ENCODE measurements around the gene CPT2. TPM values are rescaled to one million over a fixed set of nuclear protein-coding genes. Genes with fewer than 3 reads are reported as not detected.
A peak's percentile ranks its signal among the peaks of the same experiment; 100 is the strongest.

The CPT2 gene
- polyA plus RNA-seq, 1 of the 3 experiments (the other 2 are of a cell fraction), result 18.6 TPM

GRCh38 chr1:53238197-53239155 lies 41.9 kb downstream of the CPT2 start, which contains the start of gene MAGOH (continued):
- TF ChIP-seq PBX3 (IDR thresholded peaks at IDR 0.05), result 0 out of 2 replicates have a peak, but pooled peaks have one; percentile 12
- TF ChIP-seq FOSL2 (IDR thresholded peaks at IDR 0.05; ENCODE audit: borderline replicate concordance, low read depth), result no peak
- TF ChIP-seq EP300 (IDR thresholded peaks at IDR 0.05; ENCODE audit: borderline replicate concordance in 1 of 2, low read depth in 1 of 2, low read length in 1 of 2), result no peak
- TF ChIP-seq, protein P1, sequence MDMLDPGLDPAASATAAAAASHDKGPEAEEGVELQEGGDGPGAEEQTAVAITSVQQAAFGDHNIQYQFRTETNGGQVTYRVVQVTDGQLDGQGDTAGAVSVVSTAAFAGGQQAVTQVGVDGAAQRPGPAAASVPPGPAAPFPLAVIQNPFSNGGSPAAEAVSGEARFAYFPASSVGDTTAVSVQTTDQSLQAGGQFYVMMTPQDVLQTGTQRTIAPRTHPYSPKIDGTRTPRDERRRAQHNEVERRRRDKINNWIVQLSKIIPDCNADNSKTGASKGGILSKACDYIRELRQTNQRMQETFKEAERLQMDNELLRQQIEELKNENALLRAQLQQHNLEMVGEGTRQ (IDR thresholded peaks at IDR 0.05; ENCODE audit: borderline replicate concordance, low read depth, low read length), result no peak
- TF ChIP-seq CHD2 (IDR thresholded peaks at IDR 0.05; ENCODE audit: low read length, partially characterized antibody), result peak; percentile 88
- TF ChIP-seq, protein P2, sequence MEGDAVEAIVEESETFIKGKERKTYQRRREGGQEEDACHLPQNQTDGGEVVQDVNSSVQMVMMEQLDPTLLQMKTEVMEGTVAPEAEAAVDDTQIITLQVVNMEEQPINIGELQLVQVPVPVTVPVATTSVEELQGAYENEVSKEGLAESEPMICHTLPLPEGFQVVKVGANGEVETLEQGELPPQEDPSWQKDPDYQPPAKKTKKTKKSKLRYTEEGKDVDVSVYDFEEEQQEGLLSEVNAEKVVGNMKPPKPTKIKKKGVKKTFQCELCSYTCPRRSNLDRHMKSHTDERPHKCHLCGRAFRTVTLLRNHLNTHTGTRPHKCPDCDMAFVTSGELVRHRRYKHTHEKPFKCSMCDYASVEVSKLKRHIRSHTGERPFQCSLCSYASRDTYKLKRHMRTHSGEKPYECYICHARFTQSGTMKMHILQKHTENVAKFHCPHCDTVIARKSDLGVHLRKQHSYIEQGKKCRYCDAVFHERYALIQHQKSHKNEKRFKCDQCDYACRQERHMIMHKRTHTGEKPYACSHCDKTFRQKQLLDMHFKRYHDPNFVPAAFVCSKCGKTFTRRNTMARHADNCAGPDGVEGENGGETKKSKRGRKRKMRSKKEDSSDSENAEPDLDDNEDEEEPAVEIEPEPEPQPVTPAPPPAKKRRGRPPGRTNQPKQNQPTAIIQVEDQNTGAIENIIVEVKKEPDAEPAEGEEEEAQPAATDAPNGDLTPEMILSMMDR (IDR thresholded peaks at IDR 0.05), result no peak
- TF ChIP-seq NRF1 (IDR thresholded peaks at IDR 0.05; ENCODE audit: low read depth, low read length), result no peak
- no peak for TF ChIP-seq JUND (IDR thresholded peaks at IDR 0.05)
- no peak for TF ChIP-seq GATA2 (CRISPR knock-in tag; IDR thresholded peaks at IDR 0.05)

DNA sequence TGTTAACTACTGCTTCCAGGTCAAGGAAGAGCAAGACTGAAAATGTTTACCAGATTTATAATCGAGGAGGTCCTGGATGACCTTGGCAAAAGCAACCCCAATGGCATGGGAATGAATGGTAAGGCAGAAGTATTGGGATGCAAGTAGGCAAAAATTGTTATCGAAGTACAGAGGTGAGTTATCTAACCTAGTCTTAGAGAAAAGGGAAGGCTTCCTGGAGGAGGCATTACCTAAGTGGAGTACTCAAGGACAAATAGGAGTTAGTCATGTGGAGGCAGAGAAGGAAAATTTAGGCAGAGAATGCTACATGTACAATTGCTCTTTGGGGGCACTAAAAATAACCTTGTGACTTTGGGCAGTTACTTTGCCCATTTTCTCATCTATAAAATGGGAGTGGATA lies 45.2 kb downstream of the CPT2 start:
- no peak for TF ChIP-seq TAF1 (IDR thresholded peaks at IDR 0.05; ENCODE audit: borderline replicate concordance, low read depth, low read length)
- TF ChIP-seq, protein P3, sequence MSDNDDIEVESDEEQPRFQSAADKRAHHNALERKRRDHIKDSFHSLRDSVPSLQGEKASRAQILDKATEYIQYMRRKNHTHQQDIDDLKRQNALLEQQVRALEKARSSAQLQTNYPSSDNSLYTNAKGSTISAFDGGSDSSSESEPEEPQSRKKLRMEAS (IDR thresholded peaks at IDR 0.05; ENCODE audit: low read depth), result no peak
- peaks cover 4 to 7% of the 10 kb centered on the region in 2 experiments for H3K36me3 ChIP-seq (replicated peaks in 1 of 2; ENCODE audit: control insufficient read depth in 1 of 2, insufficient read depth in 2 of 2, low read length in 1 of 2)
- H2AFZ ChIP-seq (ENCODE audit: low read depth), result no peak overlapping the region
- H3K9me2 ChIP-seq, result no peaks in the 10 kb centered on the region
- no peak overlapping the region for H3K4me2 ChIP-seq
- ChIA-PET POLR2A (no interaction called here), CTCF (no interaction called here)
- no peaks in the 10 kb centered on the region for H3K9me3 ChIP-seq
- H3K4me3 ChIP-seq (ENCODE audit: low read depth in 2 of 2, low read length in 1 of 2), result no peak overlapping the region
- no peak for DNase-seq
- H3K4me1 ChIP-seq (ENCODE audit: control insufficient read depth in 1 of 2, insufficient read depth in 2 of 2, low read depth in 1 of 2, low read length in 1 of 2), result peaks cover 6% of the 10 kb centered on the region in 2 experiments; a peak in 3 of 4 replicates
- H3K9ac ChIP-seq, result no peak overlapping the region
- no peak overlapping the region for H3K27ac ChIP-seq (ENCODE audit: low read depth in 2 of 2, low read length in 1 of 2)
- H3K79me2 ChIP-seq (ENCODE audit: insufficient read depth), result peaks cover 15% of the 10 kb centered on the region
- 86% methylated on average over 2 of the region's 2 CpGs for WGBS (ENCODE audit: low lambda C conversion rate)
- H3K27me3 ChIP-seq (ENCODE audit: insufficient read depth), result no peaks in the 10 kb centered on the region
- H3F3A ChIP-seq (replicated peaks; ENCODE audit: insufficient read depth), result peaks cover 7% of the 10 kb centered on the region
- H4K20me1 ChIP-seq (ENCODE audit: insufficient read depth), result no peaks in the 10 kb centered on the region

Measured in SK-N-SH (cell line).